ENCODE data around the gene DSPP.

Gene DSPP

DNA sequence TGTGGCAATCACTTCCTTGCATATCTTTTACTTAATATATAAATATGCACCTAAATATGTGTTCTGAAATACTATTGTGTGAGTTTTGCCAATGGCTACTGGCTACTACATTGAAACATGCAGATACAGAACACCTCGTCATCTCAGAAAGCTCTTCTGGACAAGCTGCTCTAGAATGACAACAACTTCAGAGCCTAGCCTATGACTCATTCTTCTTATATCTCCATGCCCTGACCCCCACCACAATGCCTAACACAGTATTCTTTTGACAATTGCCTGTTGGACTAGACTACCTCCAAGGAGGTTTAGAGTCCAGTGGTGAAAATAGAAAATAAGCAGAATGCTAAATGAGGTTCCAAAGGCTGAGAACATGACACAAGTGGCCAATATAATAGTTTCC is 24.1 kb downstream of the DSPP start:
- DNase-seq = no peak

DNA sequence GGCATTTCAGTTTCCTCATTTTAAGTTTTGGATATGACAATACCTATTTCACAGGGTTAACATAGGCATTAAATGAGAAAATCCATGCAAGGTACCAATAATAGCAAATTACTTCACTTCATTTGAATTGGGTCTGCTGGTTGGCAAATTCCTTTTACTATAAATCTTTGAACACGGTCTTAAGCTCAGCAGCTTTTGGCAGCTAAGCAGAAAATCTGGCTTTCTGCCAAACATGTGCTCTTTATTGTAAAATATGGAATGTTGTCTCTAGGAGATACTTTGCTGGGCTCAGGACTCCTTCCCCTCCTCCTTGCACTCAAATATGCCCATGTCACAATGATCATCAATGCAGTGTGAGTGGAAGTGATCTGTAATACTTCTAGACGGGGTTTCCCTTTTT is 24.9 kb downstream of the DSPP start:
- peak; percentile 8 for DNase-seq

DNA sequence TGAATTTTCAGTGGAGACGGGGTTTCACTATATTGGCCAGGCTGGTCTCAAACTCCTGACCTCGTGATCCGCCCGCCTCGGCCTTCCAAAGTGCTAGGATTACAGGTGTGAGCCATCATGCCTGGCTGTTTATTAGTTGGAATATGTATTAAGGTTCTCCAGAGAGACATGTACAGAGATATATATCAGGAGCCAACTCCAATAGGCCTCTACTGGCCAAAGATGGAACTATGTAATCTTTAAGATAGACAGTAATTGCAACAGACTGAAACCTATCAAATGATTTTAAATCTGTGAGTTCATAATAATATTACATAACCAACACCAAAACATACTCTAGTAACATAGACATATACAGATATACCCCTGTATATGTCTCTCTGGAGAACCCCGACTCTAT is 36.0 kb downstream of the DSPP start:
- DNase-seq = no peak

- no peak for DNase-seq
Measured at GRCh38 chr4:87649980-87650379, 41.7 kb downstream of the DSPP start, which contains the start of gene DMP1. Gene DMP1 (plus strand): TSS chr4:87650280. CDS start chr4:87656493, 6,213 bp downstream.

- DNase-seq = no peak
Measured at GRCh38 chr4:87650938-87651337, 42.6 kb downstream of the DSPP start.

- no peak for DNase-seq
Measured at GRCh38 chr4:87651941-87652340, 43.6 kb downstream of the DSPP start.

GRCh38 chr4:87654487-87655044 is 46.2 kb downstream of the DSPP start:
- DNase-seq = no peak

- DNase-seq = no peak
Measured at GRCh38 chr4:87657525-87657924, 49.2 kb downstream of the DSPP start.

- DNase-seq = no peak
Measured at GRCh38 chr4:87659247-87659931, 51.1 kb downstream of the DSPP start.

- no peak for DNase-seq
Measured at GRCh38 chr4:87662871-87663270, 54.5 kb downstream of the DSPP start.
